NCI-H2081 (cell line): ENCODE measurements around the gene QPRT.
"Not testable (repeated sequence)": the region's sequence is repeated elsewhere in the genome, so short reads cannot be mapped to it uniquely, and the experiment has no call there.

Source experiments
- DNase-seq, 2 experiments: peaks; one replicate each; lab custom pipeline; 2025; lab: John Stamatoyannopoulos, UW

Gene QPRT

GRCh38 chr16:29678691-29679267 lies at the start of gene QPRT:
Gene QPRT (plus strand): TSS chr16:29679180. CDS start chr16:29679198, 18 bp downstream.
- no peak for DNase-seq

- not testable (repeated sequence) for DNase-seq
Measured at GRCh38 chr16:29629318-29629717, 49.7 kb upstream of the QPRT start.

- not testable (repeated sequence) for DNase-seq
Measured at GRCh38 chr16:29631658-29632057, 47.3 kb upstream of the QPRT start.

DNA sequence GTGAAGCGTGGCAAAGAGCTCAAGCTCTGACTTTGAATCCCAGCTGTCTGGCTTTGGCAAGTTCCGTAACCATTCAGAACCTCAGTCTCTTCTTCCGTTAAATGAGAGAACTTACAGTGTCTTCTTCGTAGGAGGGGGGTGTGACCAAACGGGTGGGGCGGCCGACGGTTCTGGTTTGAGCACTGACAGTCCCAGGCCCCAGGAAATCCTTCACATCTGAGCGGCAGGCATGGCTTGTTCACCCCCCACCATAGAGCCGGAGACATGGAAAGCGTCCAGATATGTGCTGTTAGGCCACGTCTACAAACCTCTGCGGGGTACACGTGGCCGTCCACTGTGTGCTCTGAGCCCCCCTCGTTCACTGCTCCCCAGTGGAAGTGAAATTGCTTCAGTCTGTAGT lies 43.1 kb upstream of the QPRT start:
- DNase-seq = not testable (repeated sequence)

GRCh38 chr16:29636368-29636767 lies 42.6 kb upstream of the QPRT start:
- not testable (repeated sequence) for DNase-seq

DNA sequence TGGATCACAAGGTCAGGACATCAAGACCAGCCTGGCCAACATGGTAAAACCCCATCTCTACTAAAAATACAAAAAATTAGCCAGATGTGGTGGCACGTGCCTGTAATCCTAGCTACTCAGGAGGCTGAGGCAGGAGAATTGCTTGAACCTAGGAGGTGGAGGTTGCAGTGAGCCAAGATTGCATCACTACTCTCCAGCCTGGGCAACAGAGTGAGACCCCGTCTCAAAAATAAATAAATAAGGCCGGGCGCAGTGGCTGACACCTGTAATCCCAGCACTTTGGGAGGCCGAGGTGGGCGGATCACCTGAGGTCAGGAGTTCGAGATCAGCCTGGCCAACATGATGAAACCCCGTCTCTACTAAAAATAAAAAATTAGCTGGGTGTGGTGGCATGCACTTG lies 40.2 kb upstream of the QPRT start:
- DNase-seq = not testable (repeated sequence)

GRCh38 chr16:29641561-29641960 lies 37.4 kb upstream of the QPRT start:
- DNase-seq = no peak

DNA sequence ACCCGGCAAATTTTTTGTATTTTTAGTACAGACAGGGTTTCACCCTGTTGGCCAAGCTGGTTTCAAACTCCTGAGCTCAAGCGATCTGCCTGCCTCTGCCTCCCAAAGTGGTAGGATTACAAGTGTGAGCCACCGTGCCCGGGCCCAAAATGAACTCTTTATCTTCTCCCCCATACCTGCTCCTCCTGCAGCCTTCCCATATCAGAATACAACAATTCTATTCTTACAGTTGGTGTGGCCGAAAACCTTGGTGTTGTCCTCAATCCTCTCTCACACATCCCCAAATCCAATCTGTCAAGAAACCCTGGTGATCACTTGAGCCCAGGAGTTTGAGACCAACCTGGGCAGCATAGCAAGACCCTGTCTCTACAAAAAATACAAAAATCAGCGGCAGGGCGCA lies 35.4 kb upstream of the QPRT start:
- DNase-seq = no peak

- no peak for DNase-seq
Measured at GRCh38 chr16:29644338-29644857, 34.6 kb upstream of the QPRT start.

DNA sequence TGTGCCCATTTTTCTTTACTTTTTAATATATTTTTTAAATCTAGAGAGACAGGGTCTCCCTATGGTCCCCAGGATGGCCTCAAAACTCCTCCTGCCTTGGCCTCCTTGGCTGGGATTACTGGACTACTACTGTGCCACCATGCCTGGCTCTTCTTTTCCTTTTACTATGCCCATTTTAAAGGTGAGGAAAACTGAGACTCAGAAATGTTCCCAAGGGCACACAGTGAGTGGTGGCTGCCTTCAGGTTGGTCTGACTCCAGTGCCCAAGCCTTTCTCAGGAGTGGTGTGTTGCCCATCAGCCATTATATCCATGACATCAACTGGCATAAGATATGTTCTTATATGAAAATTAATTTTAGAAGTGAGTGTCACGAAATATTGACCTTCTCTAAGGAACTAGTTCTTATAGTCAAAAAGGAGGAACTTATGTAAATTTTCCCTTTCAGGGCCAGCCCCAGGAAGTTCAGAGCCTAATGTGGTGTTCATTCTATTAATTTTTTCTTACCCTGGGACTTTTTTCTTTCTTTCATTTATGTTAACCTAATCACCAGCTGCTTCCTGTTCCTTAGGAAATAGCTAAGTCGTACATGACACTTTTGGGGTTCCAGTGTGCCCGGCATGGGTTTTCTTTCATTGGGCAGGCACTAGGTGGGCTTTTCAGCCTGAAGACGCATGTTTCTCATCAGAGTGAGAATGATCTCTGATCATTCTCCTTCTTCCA lies 33.8 kb upstream of the QPRT start:
- DNase-seq = no peak

GRCh38 chr16:29645694-29646187 lies 33.2 kb upstream of the QPRT start:
- DNase-seq = no peak

DNA sequence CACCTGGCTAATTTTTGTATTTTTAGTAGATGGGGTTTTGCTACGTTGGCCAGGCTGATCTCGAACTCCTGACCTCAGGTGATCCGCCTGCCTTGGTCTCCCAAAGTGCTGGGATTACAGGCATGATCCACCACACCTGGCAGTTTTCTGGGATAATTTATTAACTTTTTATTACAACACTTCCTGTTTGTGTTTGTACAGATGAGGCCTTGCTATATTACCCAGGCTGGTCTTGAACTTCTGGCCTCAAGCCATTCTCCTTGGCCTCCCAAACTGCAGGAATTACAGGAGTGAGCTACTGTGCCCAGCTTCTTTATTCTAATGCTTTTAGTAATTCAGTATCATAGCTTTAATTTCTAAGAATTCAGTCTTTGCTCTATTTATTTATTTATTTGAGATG lies 32.0 kb upstream of the QPRT start:
- no peak for DNase-seq

DNA sequence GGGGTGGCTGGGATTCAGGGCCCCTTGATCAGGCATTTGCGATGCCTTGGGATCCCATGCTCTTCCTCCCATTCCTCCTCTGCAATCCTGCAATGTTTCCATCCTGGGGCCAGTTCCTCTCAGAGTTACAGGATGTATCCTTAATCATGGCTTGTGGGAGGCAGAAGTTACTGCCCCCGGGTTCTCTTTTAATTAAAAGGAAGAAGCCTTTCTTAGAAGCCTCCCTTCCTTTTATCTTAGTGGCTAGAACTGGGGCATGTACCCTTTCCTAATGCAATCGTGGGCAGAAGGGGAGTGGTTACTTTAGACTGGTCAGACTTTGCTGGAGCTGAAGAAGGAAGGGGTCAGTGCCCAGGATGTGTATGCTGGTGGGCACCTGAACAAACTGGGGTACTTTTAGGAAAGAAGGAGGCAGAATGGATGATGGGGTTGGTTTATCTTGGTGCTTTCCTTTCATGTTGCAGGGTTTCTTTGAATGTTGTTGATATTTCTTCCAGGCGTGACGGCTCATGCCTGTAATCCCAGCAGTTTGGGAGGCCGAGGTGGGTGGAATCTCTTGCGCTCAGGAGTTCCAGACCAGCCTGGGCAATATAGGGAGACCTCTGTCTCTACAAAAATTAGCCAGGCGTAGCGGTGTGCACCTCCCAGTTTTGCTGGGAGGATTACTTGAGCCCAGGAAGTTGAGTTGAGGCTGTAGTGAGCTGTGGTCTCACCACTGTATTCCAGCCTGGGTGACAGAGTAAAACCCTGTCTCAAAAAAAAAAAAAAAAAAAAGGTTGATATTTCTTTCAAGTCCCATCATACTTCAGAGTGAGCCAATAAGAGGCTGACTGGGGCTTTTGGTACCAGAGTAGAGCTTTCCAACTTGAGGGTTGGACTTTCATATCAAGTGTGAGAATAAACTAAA lies 29.1 kb upstream of the QPRT start:
- no peak for DNase-seq

GRCh38 chr16:29650771-29651170 lies 28.2 kb upstream of the QPRT start:
- DNase-seq = no peak

DNA sequence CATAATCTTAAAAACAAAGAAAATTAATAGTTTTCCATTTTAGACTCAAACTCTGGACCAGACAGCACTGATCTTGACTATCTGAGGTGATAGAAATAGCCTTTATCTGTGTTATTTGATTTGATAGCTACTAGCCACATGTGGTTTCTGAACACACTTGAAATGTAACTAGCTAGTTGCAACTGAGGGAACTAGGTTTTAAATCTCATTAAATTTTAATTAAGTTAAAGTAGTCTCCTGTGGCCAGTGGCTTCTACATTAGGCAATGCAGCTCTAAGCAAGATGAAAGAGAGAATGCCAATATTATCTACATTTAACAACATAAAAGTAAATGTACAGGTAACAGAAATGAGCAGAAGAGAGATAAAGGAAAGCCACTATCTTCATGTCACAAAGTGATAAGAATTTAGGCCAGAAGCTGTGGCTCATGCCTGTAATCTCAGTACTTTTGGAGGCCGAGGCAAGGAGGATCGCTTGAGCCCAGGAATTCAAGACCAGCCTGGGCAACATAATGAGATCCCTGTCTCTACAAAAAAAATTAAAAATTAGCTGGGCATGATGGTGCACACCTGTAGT lies 27.1 kb upstream of the QPRT start:
- no peak for DNase-seq

GRCh38 chr16:29653471-29653870 lies 25.5 kb upstream of the QPRT start:
- DNase-seq = no peak

GRCh38 chr16:29653890-29654289 lies 25.1 kb upstream of the QPRT start:
- DNase-seq = not testable (repeated sequence)

DNA sequence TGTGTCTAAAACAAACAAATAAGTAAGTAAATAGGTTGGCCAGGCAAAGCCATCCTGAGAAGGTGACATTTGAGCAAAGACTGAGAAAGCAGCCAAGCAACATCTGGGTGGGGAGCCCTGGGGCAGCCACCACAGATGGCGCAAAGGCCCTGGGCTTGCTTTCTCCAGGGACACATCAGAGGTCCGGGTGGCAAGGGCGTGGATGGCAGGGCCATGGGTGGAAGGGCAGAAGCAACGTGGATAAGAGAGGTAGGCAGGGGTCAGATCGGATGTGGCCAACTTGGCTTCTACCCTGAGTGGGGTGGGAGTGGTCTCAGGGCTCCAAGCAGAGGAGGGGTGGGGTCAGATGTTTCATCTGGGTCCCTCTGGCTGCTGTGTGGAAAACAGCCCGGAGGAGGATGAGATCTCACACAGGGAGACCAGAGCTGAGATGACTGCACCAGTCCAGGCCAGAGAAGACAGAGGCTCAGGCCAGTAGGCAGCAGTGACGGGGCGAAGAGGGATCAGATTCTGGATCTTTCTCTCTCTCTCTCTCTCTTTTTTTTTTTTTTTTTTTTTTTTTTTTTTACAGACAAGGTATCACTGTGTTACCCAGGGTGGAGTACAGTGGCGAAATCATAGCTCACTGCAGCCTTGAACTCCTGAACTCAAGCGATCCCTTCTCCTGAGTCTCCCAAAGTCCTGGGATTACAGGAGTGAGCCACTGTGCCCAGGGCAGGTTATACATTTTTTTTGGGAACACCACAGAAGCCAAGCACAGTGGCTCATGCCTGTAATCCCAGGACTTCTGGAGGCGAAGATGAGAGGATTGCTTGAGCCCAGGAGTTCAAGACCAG lies 22.1 kb upstream of the QPRT start:
- DNase-seq = no peak

DNA sequence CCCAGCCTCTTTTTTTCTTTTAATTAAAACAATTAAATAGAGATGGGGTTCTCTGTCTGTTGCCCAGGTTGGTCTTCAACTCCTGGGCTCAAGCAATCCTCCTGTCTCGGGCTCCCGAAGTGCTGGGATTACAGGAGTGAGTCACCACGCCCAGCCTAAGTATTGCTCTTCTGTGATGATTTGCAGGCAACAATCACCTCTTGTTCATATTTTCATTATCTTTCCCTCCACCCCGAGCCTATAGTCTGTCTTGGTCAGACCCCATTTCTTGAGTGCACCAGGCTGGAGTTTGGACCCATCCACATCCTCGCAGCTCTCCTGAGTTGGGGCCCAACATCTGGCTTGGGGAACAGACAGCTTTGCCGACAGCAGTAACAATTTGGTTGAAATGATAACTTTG lies 20.3 kb upstream of the QPRT start:
- no peak for DNase-seq

DNA sequence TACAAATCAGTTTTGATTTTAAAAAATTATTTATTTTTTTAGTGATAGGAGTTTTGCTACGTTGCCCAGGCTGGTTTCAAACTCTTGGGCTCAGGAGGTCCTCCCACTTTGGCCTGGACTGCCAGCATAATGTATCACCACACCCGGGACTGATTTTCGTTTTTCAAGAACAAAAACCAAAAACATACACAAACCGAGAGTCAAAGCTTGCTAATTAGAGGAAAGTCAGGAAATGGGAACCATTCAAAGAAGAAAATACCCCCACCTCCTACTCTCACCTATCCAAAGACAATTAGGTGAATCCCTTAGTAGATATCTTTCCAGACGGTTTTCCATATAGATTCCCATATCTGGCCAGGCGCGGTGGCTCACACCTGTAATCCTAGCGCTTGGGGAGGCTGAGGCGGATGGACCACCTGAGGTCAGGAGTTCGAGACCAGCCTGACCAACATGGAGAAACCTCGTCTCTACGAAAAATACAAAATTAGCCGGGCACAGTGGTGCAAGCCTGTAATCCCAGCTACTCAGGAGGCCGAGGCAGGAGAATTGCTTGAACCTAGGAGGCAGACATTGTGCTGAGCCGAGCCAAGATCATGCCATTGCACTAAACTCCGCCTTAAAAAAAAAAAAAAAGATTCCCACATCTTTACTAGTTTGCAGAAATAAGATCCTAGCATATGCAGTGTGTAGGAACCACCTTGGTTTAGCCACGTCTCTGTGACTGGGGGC lies 16.8 kb upstream of the QPRT start:
- no peak for DNase-seq

DNA sequence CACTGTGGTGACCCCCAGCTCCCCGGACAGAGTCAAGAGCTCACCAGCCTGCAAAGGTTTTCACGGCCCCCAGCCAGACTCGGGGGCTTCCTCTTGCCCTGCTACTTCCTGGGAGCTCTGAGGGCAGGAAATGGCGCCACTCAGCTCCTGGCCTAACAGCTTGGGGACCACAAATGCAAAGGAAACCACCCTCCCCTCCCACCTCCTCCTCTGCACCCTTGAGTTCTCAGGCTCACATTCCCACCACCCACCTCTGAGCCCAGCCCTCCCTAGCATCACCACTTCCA lies 16.3 kb upstream of the QPRT start:
- DNase-seq = no peak
